Stomach (tissue), 4 donors: Measurements from ENCODE around the gene CACNB2.

Experiments used
- EP300 ChIP-seq: sonication (generic); formaldehyde crosslinking; IDR thresholded peaks from one replicate; pipeline ENCODE4 v1.6.1; 2017; ENCODE audit warnings: antibody characterized with exemption
- POLR2A ChIP-seq, 4 donors: fragments of 450-650 bp; IDR thresholded peaks; one replicate each; pipeline ENCODE4 v1.6.1; 2016; ENCODE audit warnings: antibody characterized with exemption in 4 of 4, control low read depth in 2 of 4, mild to moderate bottlenecking in 1 of 4, moderate library complexity in 1 of 4
- POLR2AphosphoS5 ChIP-seq, 3 donors: sonication (generic); formaldehyde crosslinking; IDR thresholded peaks; one replicate each; pipeline ENCODE4 v1.6.1; 2016; ENCODE audit warnings: antibody characterized with exemption in 3 of 3
- TF ChIP-seq, protein P1 (sequence below), 7 experiments: fragments of 450-650 bp in 4 of 7; fragments of 200-600 bp in 3 of 7; sonication (generic) in 3 of 7; IDR thresholded peaks; one replicate each; pipeline ENCODE4 v1.5.1; 2016 to 2019; ENCODE audit warnings: antibody characterized with exemption in 7 of 7, control low read depth in 2 of 7, mild to moderate bottlenecking in 1 of 7

- TF ChIP-seq EP300, result no peak
- TF ChIP-seq POLR2A (IDR thresholded peaks at IDR 0.05), result no peak
- TF ChIP-seq, protein P1, sequence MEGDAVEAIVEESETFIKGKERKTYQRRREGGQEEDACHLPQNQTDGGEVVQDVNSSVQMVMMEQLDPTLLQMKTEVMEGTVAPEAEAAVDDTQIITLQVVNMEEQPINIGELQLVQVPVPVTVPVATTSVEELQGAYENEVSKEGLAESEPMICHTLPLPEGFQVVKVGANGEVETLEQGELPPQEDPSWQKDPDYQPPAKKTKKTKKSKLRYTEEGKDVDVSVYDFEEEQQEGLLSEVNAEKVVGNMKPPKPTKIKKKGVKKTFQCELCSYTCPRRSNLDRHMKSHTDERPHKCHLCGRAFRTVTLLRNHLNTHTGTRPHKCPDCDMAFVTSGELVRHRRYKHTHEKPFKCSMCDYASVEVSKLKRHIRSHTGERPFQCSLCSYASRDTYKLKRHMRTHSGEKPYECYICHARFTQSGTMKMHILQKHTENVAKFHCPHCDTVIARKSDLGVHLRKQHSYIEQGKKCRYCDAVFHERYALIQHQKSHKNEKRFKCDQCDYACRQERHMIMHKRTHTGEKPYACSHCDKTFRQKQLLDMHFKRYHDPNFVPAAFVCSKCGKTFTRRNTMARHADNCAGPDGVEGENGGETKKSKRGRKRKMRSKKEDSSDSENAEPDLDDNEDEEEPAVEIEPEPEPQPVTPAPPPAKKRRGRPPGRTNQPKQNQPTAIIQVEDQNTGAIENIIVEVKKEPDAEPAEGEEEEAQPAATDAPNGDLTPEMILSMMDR (IDR thresholded peaks at IDR 0.05), result no peak
- no peak for TF ChIP-seq POLR2AphosphoS5 (IDR thresholded peaks at IDR 0.05)
Observed at GRCh38 chr10:18159557-18159956, 19.3 kb downstream of the CACNB2 start.
